ENCODE results near the gene TMUB1. TPM values are rescaled to one million over a fixed set of nuclear protein-coding genes. Genes with fewer than 3 reads are reported as not detected.

Gene TMUB1
- total RNA-seq, 1 experiment from 2014 or later: 45.4 TPM

GRCh38 chr7:151059367-151060112 is 23.8 kb downstream of the TMUB1 start, which contains the start of gene SLC4A2:
TSS of gene SLC4A2 (plus strand) at chr7:151059589. CDS start at chr7:151061988, 2,399 bp downstream.
- no peak within 1 kb of the TSS for H3K27ac ChIP-seq (ENCODE audit: insufficient read length, low read depth, low read length)

More at GRCh38 chr7:151059367-151060112, 23.8 kb downstream of the TMUB1 start, which contains the start of gene SLC4A2:
- peak within 1 kb of the TSS; percentile 37; the same call in 1 of the 2 replicates for H3K14ac ChIP-seq (ENCODE audit: insufficient read depth, low read length)
- no peaks in the 10 kb centered on the region for H3K79me2 ChIP-seq (ENCODE audit: insufficient read depth, low read length)
- H4K8ac ChIP-seq (replicated peaks; ENCODE audit: insufficient read length, low read depth, low read length): no peak within 1 kb of the TSS
- Mint-ChIP-seq H3K4me3 (peak within 1 kb of the TSS; percentile 78 to 91), H3K9me3 (no peaks in the 10 kb centered on the region; a peak in 1 of 5 replicates), H3K36me3 (ENCODE audit: insufficient read depth in 1 of 3, low read depth in 3 of 3) (peaks cover 0 to 9% (median 6%) of the 10 kb centered on the region in 3 experiments; a peak in 6 of 7 replicates), H3K27me3 (ENCODE audit: low read depth) (peaks cover 18% of the 10 kb centered on the region), H3K4me1 (peaks cover 40 to 52% of the 10 kb centered on the region in 2 experiments), H3K27ac (peak within 1 kb of the TSS in 2 of 3 experiments; percentile 82 to 93; a peak in 4 of 7 replicates)
- no peak within 1 kb of the TSS for H2BK12ac ChIP-seq (ENCODE audit: insufficient read length, low read depth, low read length)
- H3K79me1 ChIP-seq (ENCODE audit: insufficient read depth, low read depth, low read length, poor library complexity, severe bottlenecking): no peaks in the 10 kb centered on the region
- H2BK15ac ChIP-seq (ENCODE audit: low read depth, low read length): no peak within 1 kb of the TSS
- H3K23me2 ChIP-seq (ENCODE audit: insufficient read length, low read depth, low read length, poor library complexity, severe bottlenecking): peaks cover 41% of the 10 kb centered on the region
- peaks cover 8% of the 10 kb centered on the region for H3K4me1 ChIP-seq (ENCODE audit: insufficient read depth, low read length)
- peak within 1 kb of the TSS; percentile 58 for H3K4me2 ChIP-seq (ENCODE audit: insufficient read depth, insufficient read length, low read length)
- H3T11ph ChIP-seq (ENCODE audit: low read length): no peak within 1 kb of the TSS
- peak within 1 kb of the TSS; percentile 52 for H3K9ac ChIP-seq (ENCODE audit: extremely low read depth, insufficient read length, low read length)
- no peaks in the 10 kb centered on the region for H3K9me3 ChIP-seq (ENCODE audit: control insufficient read depth, low read depth, low read length)
- no peaks in the 10 kb centered on the region for H4K20me1 ChIP-seq (ENCODE audit: control insufficient read depth, insufficient read depth, insufficient read length)
- no peaks in the 10 kb centered on the region; the same call in 1 of the 2 replicates for H3K27me3 ChIP-seq (ENCODE audit: insufficient read depth, low read length)
- no peak within 1 kb of the TSS for H3K56ac ChIP-seq (ENCODE audit: insufficient read length, low read depth, low read length)
- H2BK5ac ChIP-seq (ENCODE audit: insufficient read length, low read length): no peak within 1 kb of the TSS
- no peak within 1 kb of the TSS for H2AK5ac ChIP-seq (ENCODE audit: insufficient read length, low read length)
- no peak within 1 kb of the TSS for H4K5ac ChIP-seq (ENCODE audit: insufficient read length, low read depth, low read length)
- H3K4ac ChIP-seq (ENCODE audit: low read depth, low read length): no peak within 1 kb of the TSS
- H2AFZ ChIP-seq (ENCODE audit: low read length): no peak within 1 kb of the TSS
- DNase-seq: peak; percentile 69
- TF ChIP-seq CTCF (conservative IDR thresholded peaks at IDR 0.05): peak; percentile 61
- H4K91ac ChIP-seq (ENCODE audit: insufficient read length, low read depth, low read length): no peak within 1 kb of the TSS
- H3K23ac ChIP-seq (ENCODE audit: insufficient read length, low read depth, low read length): no peak within 1 kb of the TSS
- H2BK20ac ChIP-seq (ENCODE audit: low read depth, low read length, poor library complexity, severe bottlenecking): no peak within 1 kb of the TSS
- H2BK120ac ChIP-seq (ENCODE audit: low read depth, low read length, poor library complexity, severe bottlenecking): no peak within 1 kb of the TSS
- WGBS (ENCODE audit: extremely low coverage, insufficient read length, low lambda C conversion rate): no CpG with 5 or more reads among the region's 75 CpGs
- H3K18ac ChIP-seq (ENCODE audit: insufficient read length, low read depth, low read length): no peak within 1 kb of the TSS

All from H9 (cell line).